Keratinocyte (primary cell): ENCODE data around the gene PITX3. TPM values are rescaled to one million over a fixed set of nuclear protein-coding genes. Genes with fewer than 3 reads are reported as not detected.

ENCODE experiments used
- DNase-seq: peaks from one replicate; pipeline ENCODE4 v3.0.0-alpha.2; 2011; ENCODE audit warnings: low read depth, missing footprints, low spot score
- FAIRE-seq: peaks from 2 replicates; lab custom pipeline; 2011; peaks lifted over from hg19 to GRCh38; lab: Jason Lieb, UNC
- H2AFZ ChIP-seq: 2 replicates; pipeline ENCODE4 v1.6.0; 2012; ENCODE audit warnings: low read length, control low read depth, inconsistent platforms; ENCODE audit not compliant: control insufficient read depth
- H3K27ac ChIP-seq: 2 replicates; pipeline ENCODE4 v1.5.1; 2011; ENCODE audit warnings: low read length; ENCODE audit not compliant: control insufficient read depth, insufficient read depth
- H3K27me3 ChIP-seq: 3 replicates; pipeline ENCODE4 v1.6.0; 2011; ENCODE audit warnings: low read length; ENCODE audit not compliant: control insufficient read depth, insufficient read depth; ENCODE audit errors: extremely low read depth
- H3K36me3 ChIP-seq, 2 experiments: 2 replicates in 1 of 2; 3 replicates in 1 of 2; pipeline ENCODE4 v1.5.1; 2011; ENCODE audit warnings: low read length in 2 of 2, mild to moderate bottlenecking in 1 of 2; ENCODE audit not compliant: control insufficient read depth in 2 of 2, insufficient read depth in 2 of 2; ENCODE audit errors: extremely low read depth in 1 of 2
- H3K4me1 ChIP-seq: 3 replicates; pipeline ENCODE4 v1.5.1; 2011; ENCODE audit warnings: low read length; ENCODE audit not compliant: control insufficient read depth, insufficient read depth; ENCODE audit errors: extremely low read depth
- H3K4me2 ChIP-seq: 3 replicates; pipeline ENCODE4 v1.6.0; 2011; ENCODE audit warnings: low read depth, low read length; ENCODE audit not compliant: control insufficient read depth, insufficient read depth; ENCODE audit errors: extremely low read depth
- H3K4me3 ChIP-seq, 3 experiments: fragments of 200-600 bp in 1 of 3; sonication (generic) in 1 of 3; 2 replicates in 2 of 3; 3 replicates in 1 of 3; pipeline ENCODE4 v1.5.1; 2011 to 2016; ENCODE audit warnings: low read length in 3 of 3, mild to moderate bottlenecking in 3 of 3, control low read depth in 2 of 3, inconsistent platforms in 1 of 3, low read depth in 1 of 3, mixed read lengths in 1 of 3, mixed run types in 1 of 3, moderate library complexity in 1 of 3; ENCODE audit not compliant: control insufficient read depth in 2 of 3, insufficient read depth in 2 of 3; ENCODE audit errors: extremely low read depth in 1 of 3
- H3K79me2 ChIP-seq: 2 replicates; pipeline ENCODE4 v1.6.0; 2012; ENCODE audit warnings: low read length; ENCODE audit not compliant: control insufficient read depth, insufficient read depth
- H3K9ac ChIP-seq: 3 replicates; pipeline ENCODE4 v1.6.0; 2011; ENCODE audit warnings: low read length; ENCODE audit not compliant: control insufficient read depth, insufficient read depth; ENCODE audit errors: extremely low read depth
- H3K9me1 ChIP-seq: 3 replicates; pipeline ENCODE4 v1.6.0; 2011; ENCODE audit warnings: low read length; ENCODE audit not compliant: control insufficient read depth, insufficient read depth; ENCODE audit errors: extremely low read depth
- H3K9me3 ChIP-seq: 2 replicates; pipeline ENCODE4 v1.5.1; 2012; ENCODE audit warnings: low read depth, low read length; ENCODE audit not compliant: control insufficient read depth
- H4K20me1 ChIP-seq: 3 replicates; pipeline ENCODE4 v1.6.0; 2011; ENCODE audit warnings: low read length; ENCODE audit not compliant: control insufficient read depth, insufficient read depth; ENCODE audit errors: extremely low read depth
- CTCF ChIP-seq, 3 experiments: IDR thresholded peaks in 1 of 3; conservative IDR thresholded peaks in 1 of 3; optimal IDR thresholded peaks in 1 of 3; 2 replicates in 2 of 3; 3 replicates in 1 of 3; pipeline versions ENCODE3 to v1.5.1; 2011; ENCODE audit warnings: low read length in 3 of 3, mild to moderate bottlenecking in 3 of 3, moderate library complexity in 2 of 3, control low read depth in 1 of 3, inconsistent platforms in 1 of 3; ENCODE audit not compliant: insufficient read depth in 2 of 3; ENCODE audit errors: extremely low read depth in 1 of 3
- EZH2 ChIP-seq: IDR thresholded peaks from one replicate; pipeline ENCODE4 v1.6.1; 2012; ENCODE audit warnings: inconsistent platforms, mild to moderate bottlenecking, low read length, moderate library complexity
- dilution Hi-C: fragments of 300-500 bp; cut with MboI; formaldehyde crosslinking; loops from one replicate; pipeline ENCODE4 v1.7.0; 2020; ENCODE audit warnings: low sequenced_read_pairs; ENCODE audit not compliant: extremely low pct_ligation_motif_present
- polyA plus RNA-seq, 5 experiments: library from polyadenylated mRNA; depleted of rRNA in 3 of 5; stranded (reverse) in 3 of 5; stranded (forward) in 1 of 5; unstranded in 1 of 5; fragments of >200 nt; gene quantifications; 1 replicate in 1 of 5; 2 replicates in 3 of 5; 3 replicates in 1 of 5; pipeline versions ENCODE4 v1.2.1 to v1.2.3, GENCODE V29; 2011 to 2012; ENCODE audit warnings: missing spikeins in 2 of 5, low read depth in 1 of 5, low replicate concordance in 1 of 5

The PITX3 gene
- polyA plus RNA-seq, 1 donor (not counting 4 experiments of a cell fraction or from before 2014, with no cell fraction given) = not detected

DNA sequence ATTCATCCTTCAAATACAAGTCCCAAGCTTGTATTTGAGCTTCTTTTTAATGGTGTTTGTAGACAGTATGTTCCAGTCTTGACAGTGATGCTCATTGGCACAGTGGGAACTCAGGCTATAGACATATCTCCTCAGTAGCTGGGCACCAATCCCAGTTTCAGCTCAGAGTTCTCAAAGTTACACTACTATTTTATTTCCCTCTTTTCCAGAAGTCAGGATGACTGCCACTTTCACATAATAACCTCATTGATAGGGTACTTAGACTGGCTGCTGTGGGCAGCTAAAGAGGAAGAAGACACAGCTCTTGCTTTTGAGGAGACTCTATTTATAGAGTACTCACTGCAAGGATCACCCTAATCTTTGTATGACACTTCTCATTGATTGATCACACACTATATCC, 6.4 kb upstream of the PITX3 start:
- peak overlapping the region; percentile 95 for H3K4me2 ChIP-seq
- FAIRE-seq (no peak), DNase-seq (no peak)
- H3K27me3 ChIP-seq = no peaks in the 10 kb centered on the region
- dilution Hi-C loops = no loop called here
- H3K4me1 ChIP-seq = peaks cover 32% of the 10 kb centered on the region
- H4K20me1 ChIP-seq = peaks cover 20% of the 10 kb centered on the region
- no peak overlapping the region for H2AFZ ChIP-seq
- no peak overlapping the region for H3K4me3 ChIP-seq
- H3K9me1 ChIP-seq = peaks cover 5% of the 10 kb centered on the region
- TF ChIP-seq EZH2 (no peak), CTCF (optimal IDR thresholded peaks at IDR 0.05 in 1 of 3, IDR thresholded peaks at IDR 0.05 in 1 of 3, conservative IDR thresholded peaks at IDR 0.05 in 1 of 3; ENCODE audit: extremely low read depth in 1 of 3, insufficient read depth in 2 of 3, low read length in 3 of 3) (no peak)
- no peak overlapping the region for H3K27ac ChIP-seq
- H3K9ac ChIP-seq = no peak overlapping the region
- peaks cover 0 to 2% of the 10 kb centered on the region in 2 experiments for H3K36me3 ChIP-seq
- H3K9me3 ChIP-seq = no peaks in the 10 kb centered on the region
- H3K79me2 ChIP-seq = peaks cover 72% of the 10 kb centered on the region

DNA sequence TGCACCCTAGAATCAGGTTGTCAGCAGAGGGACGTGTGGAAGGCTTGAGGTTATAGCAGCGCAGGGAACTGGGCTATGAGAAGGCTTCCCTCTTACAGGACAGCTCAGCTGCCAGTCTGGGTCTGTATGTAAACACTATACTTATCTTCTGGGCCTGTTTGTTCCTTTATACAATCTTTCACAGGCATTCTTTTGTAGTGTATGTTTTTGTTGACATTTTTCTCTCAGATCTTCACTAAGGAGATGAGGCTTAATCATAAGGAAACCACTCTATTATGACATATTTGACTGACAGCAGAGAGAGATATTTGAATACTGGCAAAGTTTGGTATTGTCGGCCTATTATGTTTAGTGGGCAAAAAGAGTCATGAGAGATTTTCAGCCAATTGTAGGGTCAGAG, 4.9 kb upstream of the PITX3 start:
- Histone ChIP-seq H3K4me1 (peaks cover 38% of the 10 kb centered on the region), H3K9ac (peak overlapping the region; percentile 92)
- no peak for DNase-seq

More for the DNA sequence above, 4.9 kb upstream of the PITX3 start:
- Histone ChIP-seq H3K27ac (peak overlapping the region; percentile 75), H4K20me1 (peaks cover 15% of the 10 kb centered on the region), H3K79me2 (peaks cover 58% of the 10 kb centered on the region), H3K4me2 (peak overlapping the region; percentile 95), H3K27me3 (peaks cover under 1% of the 10 kb centered on the region), H3K4me3 (peak overlapping the region; percentile 65 to 99 (median 97)), H3K36me3 (peaks cover 0 to 2% of the 10 kb centered on the region in 2 experiments), H2AFZ (no peak overlapping the region), H3K9me3 (no peaks in the 10 kb centered on the region), H3K9me1 (peaks cover 5% of the 10 kb centered on the region)
- FAIRE-seq = peak; percentile 32
- dilution Hi-C loops = no loop called here
- TF ChIP-seq CTCF (optimal IDR thresholded peaks at IDR 0.05 in 1 of 3, IDR thresholded peaks at IDR 0.05 in 1 of 3, conservative IDR thresholded peaks at IDR 0.05 in 1 of 3; ENCODE audit: extremely low read depth in 1 of 3, insufficient read depth in 2 of 3, low read length in 3 of 3) (no peak), EZH2 (no peak)
